GM18907 (cell line): ENCODE measurements around the gene NDUFS7.
A peak's percentile ranks its signal among the peaks of the same experiment; 100 is the strongest.

Experiments
- ATAC-seq: cut with Tn5 transposase; IDR thresholded peaks from one replicate; pipeline ENCODE4 v1.9.1; 2021; ENCODE audit warnings: mild to moderate bottlenecking, moderate library complexity; ENCODE audit not compliant: unreplicated experiment

NDUFS7 gene

DNA sequence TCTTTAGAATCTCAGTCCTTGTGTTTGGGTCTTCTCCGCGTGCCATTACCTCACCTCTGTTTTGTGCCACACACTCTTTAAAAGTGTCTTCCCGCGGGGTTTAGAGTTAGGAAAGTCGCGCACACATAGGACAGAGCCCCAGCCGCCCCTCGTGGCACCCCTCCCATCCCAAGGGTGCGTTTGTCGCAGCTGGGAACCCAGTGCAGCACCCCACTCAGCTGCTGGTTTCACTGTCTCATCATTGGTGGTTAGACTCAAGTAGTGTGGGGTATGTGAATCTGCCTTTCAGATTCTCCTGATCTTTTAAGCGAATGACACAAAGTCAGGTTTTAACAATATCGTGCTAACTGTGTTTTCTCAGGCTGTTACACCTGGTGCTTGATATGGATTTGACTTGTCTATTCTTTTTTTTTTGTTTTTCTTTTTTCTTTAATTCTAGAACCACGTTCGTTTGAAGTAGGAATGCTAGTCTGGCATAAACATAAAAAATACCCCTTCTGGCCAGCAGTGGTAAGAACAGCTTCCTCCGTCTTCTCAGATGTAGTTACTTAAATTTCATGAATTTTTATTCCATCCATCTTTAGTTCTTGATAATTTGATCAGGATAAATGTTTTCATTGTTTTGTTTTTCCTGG, 19.5 kb upstream of the NDUFS7 start:
- ATAC-seq, result no peak

DNA sequence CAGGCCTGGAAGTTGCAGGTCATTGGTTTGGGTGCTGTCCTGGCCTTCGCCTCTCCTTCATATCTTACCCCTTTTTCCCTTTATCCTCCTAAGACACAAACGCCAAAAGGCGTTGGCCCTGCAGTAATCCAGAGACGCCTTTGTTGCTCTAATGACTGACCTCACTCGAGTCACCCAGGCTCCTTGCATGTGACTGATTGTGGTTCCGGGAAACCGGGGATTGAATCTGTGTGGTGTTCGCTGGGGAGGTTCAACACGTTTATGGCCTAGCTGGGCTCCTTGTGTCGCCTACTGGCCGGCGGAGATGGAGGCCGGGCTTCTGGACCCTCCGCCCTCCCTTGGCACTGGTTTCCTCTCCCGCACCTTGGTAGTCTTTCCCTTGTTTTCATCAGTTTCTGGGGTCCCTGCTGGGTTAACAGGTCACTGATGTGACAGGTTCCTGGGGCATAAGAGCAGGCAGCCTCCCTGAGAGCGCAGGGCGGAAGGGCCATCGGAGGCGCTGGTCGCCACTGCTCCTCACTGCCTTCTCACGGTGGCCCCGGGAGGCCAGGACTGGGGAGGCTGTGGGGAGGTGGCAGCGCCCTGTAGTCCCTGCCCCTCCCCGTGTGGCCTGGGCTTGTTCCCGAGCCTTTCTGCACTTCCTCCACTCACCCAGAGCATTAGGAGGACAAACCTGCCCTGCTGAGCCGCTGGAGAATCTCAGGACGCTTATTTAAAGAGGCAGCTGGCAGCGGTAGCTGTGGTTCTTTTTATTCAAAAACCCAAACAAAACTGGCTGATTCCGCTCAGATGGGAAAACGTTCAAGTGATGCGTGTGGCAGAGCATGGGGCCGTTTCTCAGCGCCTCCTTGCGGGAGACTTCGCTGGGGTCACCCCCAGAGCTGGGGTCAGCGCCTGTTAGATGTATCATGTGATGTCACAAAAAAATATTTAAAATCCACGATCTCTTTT, 18.1 kb upstream of the NDUFS7 start:
- no peak for ATAC-seq

- no peak for ATAC-seq
Measured at GRCh38 chr19:1366296-1366695, 17.4 kb upstream of the NDUFS7 start.

DNA sequence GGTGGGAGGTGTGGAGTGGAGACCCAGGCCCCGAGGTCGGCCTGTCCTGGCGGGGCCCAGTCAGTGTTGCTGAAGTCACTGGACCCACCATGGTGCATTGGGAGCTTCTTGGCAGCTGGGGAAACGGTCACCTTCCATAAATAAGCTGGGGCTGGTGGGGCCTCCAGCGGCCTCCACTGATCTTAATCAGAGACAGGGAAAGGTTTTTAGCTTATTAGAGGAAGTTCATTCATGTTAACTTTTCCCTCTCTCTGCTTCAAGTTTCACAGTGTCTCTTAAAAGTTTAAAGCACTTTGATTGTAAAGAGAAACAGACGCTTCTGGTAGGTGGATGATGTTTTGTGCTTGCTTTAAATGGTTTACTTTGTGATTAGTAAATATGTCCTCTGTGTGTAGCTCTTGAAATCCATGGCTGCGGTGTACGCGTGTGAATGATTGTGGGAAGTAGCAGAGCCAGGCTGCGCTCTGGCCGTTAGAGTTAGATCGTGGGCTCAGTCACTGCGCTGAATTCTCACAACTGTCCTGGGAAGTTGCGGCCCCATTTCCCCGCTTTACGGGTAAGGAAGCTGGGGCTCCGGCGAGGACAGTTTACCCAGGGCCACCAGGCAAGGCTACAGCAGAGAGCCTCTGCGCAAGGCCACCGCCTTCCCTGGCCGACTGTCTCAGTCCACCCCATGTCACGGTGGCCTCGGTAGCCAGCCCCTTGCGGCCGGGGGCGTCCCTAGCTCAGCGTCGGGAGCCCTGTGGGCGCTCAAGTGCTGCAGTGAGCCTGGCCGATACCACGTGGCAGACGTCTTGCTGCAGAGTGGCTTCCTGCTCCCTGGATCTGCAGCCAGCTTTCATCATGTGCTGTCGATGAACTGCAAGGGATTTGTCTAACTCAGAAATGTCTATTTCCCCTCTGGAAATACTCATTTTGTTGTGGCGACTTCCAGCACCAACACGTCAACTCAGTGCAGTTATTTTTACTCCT, 16.5 kb upstream of the NDUFS7 start:
- no peak for ATAC-seq

GRCh38 chr19:1369214-1369805, 14.4 kb upstream of the NDUFS7 start:
- ATAC-seq, result no peak

- ATAC-seq, result no peak
Measured at GRCh38 chr19:1370579-1371361, 12.9 kb upstream of the NDUFS7 start.

DNA sequence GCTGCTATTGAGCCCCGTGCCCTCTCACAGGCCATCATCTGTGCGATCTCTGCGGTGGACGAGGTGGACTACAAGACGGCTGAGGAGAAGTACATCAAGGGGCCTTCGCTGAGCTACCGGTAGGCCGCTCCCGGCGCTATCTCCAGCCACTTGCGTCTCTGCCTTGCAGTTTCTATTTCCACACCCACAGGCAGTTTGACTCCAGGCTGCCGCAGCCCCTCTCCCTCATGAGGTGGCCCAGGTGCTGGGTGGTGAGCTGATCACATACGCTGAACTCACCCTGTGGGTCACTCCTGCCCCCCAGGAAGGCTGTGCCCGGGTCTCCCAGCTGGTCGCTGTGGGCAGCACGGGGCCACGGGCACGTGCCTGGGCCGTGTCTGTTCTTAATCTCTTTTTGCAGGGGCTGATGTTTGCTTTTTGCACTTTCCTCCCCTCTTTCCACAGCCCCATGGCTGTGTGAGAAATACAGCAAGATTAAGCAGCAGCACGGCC, 10.6 kb upstream of the NDUFS7 start:
- ATAC-seq, result no peak

- ATAC-seq, result no peak
Measured at GRCh38 chr19:1373534-1374249, 10.0 kb upstream of the NDUFS7 start.

- ATAC-seq, result no peak
Measured at GRCh38 chr19:1374250-1374577, 9.5 kb upstream of the NDUFS7 start.

DNA sequence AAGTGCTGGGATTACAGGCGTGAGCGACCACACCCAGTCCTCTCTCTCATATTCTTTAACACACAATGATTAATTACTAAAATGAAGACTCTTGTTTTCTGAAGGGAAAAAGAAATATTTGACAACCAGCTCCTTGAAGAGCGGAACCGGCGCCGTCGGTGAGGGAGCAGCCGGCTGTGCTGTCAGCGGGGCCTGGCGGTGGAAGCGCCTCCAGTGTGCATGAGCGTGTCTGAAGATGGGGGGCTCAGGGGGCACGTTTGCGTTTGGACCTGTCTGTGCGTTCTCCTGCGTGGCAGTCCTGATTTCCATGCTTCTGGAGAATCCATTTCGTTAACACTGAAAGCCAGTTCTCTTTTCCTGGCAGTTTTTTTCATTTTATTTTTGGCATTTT, 7.3 kb upstream of the NDUFS7 start:
- no peak for ATAC-seq

- no peak for ATAC-seq
Measured at GRCh38 chr19:1377176-1377964, 6.3 kb upstream of the NDUFS7 start.

DNA sequence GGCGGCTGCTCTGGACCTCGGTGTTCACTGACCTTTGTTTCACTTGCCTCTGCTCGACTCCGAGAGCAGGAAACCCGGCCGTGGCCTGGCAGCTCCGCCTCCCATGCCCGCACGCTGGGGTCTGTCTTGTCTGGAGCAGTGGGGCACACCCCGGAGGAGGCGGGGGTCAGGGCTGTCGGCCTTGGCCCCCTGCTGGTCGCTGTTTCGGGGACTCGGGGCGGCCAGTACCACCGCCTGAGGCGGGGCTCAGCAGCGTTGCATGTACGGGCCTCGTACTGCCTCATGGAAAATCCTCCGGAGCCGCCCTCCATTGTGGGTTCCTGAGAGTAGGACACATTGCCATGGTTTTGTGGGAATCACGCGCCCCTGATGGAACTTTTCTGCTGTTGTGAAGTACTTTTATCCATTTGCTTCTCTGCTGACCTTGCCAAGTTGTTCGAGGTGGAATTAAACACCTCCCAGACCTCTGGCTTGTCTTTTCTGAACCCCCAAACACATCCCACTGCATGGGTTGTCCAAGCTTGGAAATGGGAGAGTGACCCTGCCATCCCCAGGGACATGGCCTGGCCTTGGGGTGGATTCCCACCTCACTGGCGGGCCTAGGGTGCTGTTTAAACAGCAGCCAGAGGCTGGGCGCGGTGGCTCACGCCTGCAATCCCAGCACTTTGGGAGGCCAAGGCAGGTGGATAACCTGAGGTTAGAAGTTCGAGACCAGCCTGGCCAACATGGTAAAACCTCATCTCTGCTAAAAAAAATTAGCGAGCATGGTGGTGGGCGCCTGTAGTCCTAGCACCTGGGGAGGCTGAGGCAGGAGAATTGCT, 5.5 kb upstream of the NDUFS7 start:
- ATAC-seq, result no peak

DNA sequence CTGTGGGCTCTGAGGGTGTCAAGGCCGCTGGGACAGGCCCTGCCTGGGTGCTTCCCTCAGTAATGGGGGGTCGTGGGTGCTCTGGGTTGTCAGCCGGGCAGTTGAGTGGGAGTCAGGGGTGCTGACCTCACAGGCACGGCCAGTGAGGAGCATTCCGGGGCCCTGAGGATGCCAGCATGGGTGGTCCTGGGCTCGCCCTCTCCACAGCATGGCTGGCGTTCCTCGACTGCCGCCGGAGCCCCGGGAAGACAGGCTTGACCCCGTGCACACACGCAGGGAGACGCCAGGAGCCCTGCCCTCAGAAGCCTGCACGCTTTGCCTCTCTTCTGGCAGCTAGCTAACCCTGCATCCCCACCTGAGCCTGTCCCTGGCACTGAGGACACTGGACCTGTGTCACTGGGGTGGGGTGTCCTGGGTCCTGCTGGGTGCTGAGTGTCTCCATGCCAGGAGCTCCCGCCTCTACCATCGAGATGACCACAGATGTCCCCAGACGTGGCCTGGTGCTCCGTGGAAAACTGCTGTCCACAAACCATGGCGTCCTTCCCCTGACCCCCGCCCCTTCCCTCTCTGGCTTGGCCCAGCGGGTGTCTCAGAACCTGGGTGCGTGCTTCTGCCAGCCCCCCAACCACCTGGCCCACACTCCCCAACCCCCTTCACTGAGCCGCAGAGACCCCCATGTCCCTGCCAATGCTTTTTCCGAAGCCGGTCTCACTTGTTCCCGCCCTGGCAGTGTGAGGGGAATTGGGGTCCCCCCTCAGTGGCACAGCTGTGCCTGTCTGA, 4.4 kb upstream of the NDUFS7 start:
- no peak for ATAC-seq

DNA sequence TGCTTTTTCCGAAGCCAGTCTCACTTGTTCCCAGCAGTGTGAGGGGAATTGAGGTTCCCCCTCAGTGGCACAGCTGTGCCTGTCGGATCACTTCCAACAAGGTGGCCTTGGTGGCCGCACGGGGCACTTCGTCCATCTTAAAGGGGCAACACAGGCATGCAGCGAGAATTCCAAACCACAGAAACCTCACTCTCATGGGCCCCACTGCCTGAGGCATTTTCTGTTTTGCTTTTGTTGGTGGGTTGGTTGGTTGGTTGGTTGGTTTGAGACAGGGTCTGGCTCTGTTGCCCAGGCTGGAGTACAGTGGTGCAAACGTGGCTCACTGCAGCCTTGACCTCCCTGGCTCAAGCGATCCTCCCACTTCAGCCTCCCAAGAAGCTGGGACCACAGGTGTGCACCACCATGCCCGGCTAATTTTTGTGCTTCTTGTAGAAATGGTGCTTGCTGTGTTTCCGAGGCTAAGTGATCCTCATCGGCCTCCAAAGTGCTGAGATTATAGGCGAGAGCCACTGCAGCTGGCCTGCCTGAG, 3.7 kb upstream of the NDUFS7 start:
- no peak for ATAC-seq

GRCh38 chr19:1382250-1382649, 1.5 kb upstream of the NDUFS7 start:
- ATAC-seq, result no peak

GRCh38 chr19:1383017-1383311, 743 bp upstream of the NDUFS7 start:
- no peak for ATAC-seq

GRCh38 chr19:1384085-1384462, 367 bp downstream of the NDUFS7 start:
- ATAC-seq, result peak; percentile 8
